B cell (primary cell): ENCODE results near the gene PLCD4. TPM values are rescaled to one million over a fixed set of nuclear protein-coding genes. Genes with fewer than 3 reads are reported as not detected.
A peak's percentile ranks its signal among the peaks of the same experiment; 100 is the strongest.

ENCODE experiments used
- ATAC-seq: fragments of 200-7000 bp; cut with Tn5 transposase; one replicate; pipeline ENCODE4 v1.10.0; 2021; ENCODE audit warnings: low read depth, mild to moderate bottlenecking, moderate number of reproducible peaks, moderate library complexity
- CTCF ChIA-PET: fragments of 350-600 bp; sonication (Branson Sonifier 250); formaldehyde crosslinking; loops from one replicate; lab custom pipeline; 2021; ENCODE audit warnings: antibody characterized with exemption, inconsistent platforms; lab: Charles Lee
- POLR2A ChIA-PET: fragments of 350-600 bp; sonication (Branson Sonifier 250); formaldehyde crosslinking; loops from one replicate; lab custom pipeline; 2021; ENCODE audit warnings: antibody characterized with exemption; lab: Charles Lee
- DNase-seq: peaks from one replicate; pipeline ENCODE4 v3.0.0; 2013
- H2AFZ ChIP-seq: 2 replicates; pipeline ENCODE4 v1.6.1; 2012; ENCODE audit warnings: mild to moderate bottlenecking, low read depth, low read length; ENCODE audit not compliant: insufficient read depth, poor library complexity, severe bottlenecking
- H3K27ac ChIP-seq, 2 donors: 1 replicate in 1 of 2; 2 replicates in 1 of 2; pipeline ENCODE4 v1.5.1; 2012 to 2013; ENCODE audit warnings: low read length in 2 of 2, mild to moderate bottlenecking in 2 of 2, moderate library complexity in 1 of 2
- H3K27me3 ChIP-seq, 4 experiments: fragments of 200-600 bp in 1 of 4; sonication (generic) in 1 of 4; replicated peaks in 1 of 4; 1 replicate in 2 of 4; 2 replicates in 2 of 4; pipeline versions ENCODE4 v1.6.1 to v1.7.0; 2013 to 2016; ENCODE audit warnings: low read length in 3 of 4, mild to moderate bottlenecking in 2 of 4, mixed read lengths in 1 of 4, moderate library complexity in 1 of 4; ENCODE audit not compliant: insufficient read depth in 4 of 4, control insufficient read depth in 3 of 4; ENCODE audit errors: control extremely low read depth in 1 of 4
- H3K36me3 ChIP-seq, 2 experiments: replicated peaks in 1 of 2; 1 replicate in 1 of 2; 2 replicates in 1 of 2; pipeline versions ENCODE4 v1.6.1 to v1.7.1; 2013; ENCODE audit warnings: low read length in 1 of 2; ENCODE audit not compliant: insufficient read depth in 2 of 2, control insufficient read depth in 1 of 2; ENCODE audit errors: control extremely low read depth in 1 of 2, extremely low read depth in 1 of 2
- H3K4me1 ChIP-seq, 2 donors: fragments of 200-600 bp in 1 of 2; sonication (generic) in 1 of 2; 1 replicate in 1 of 2; 2 replicates in 1 of 2; pipeline versions ENCODE4 v1.5.1 to v1.6.1; 2013 to 2017; ENCODE audit warnings: low read length in 2 of 2; ENCODE audit not compliant: control insufficient read depth in 2 of 2, insufficient read depth in 2 of 2
- H3K4me2 ChIP-seq: replicated peaks from 2 replicates; pipeline ENCODE3; 2012; ENCODE audit warnings: mild to moderate bottlenecking, low read depth, low read length; ENCODE audit not compliant: poor library complexity, severe bottlenecking
- H3K4me3 ChIP-seq, 5 experiments: fragments of 200-600 bp in 1 of 5; sonication (generic) in 1 of 5; 1 replicate in 3 of 5; 2 replicates in 2 of 5; pipeline versions ENCODE4 v1.5.1 to v1.7.0; 2011 to 2016; ENCODE audit warnings: low read length in 4 of 5, mild to moderate bottlenecking in 4 of 5, low read depth in 2 of 5, control low read depth in 1 of 5, moderate library complexity in 1 of 5; ENCODE audit not compliant: insufficient read depth in 1 of 5; ENCODE audit errors: control extremely low read depth in 1 of 5, extremely low read depth in 1 of 5
- H3K79me2 ChIP-seq: fragments of 200-600 bp; sonication (generic); one replicate; pipeline ENCODE4 v1.6.0; 2016; ENCODE audit warnings: low read length; ENCODE audit not compliant: control insufficient read depth, insufficient read depth
- H3K9ac ChIP-seq: fragments of 200-600 bp; sonication (generic); 2 replicates; pipeline ENCODE4 v1.6.1; 2017; ENCODE audit warnings: mild to moderate bottlenecking, low read length, moderate library complexity
- H3K9me3 ChIP-seq, 3 donors: one replicate each; pipeline versions ENCODE4 v1.6.1 to v1.7.1; 2013; ENCODE audit warnings: low read length in 2 of 3; ENCODE audit not compliant: control insufficient read depth in 2 of 3, insufficient read depth in 1 of 3; ENCODE audit errors: control extremely low read depth in 1 of 3
- H4K20me1 ChIP-seq: 2 replicates; pipeline ENCODE4 v1.6.0; 2012; ENCODE audit warnings: mild to moderate bottlenecking, low read length; ENCODE audit not compliant: insufficient read depth, control insufficient read depth, poor library complexity, severe bottlenecking
- H3K27ac Mint-ChIP-seq: one replicate; pipeline ENCODE4 v1.8.0; 2021; ENCODE audit warnings: mixed read lengths
- H3K27me3 Mint-ChIP-seq: one replicate; pipeline ENCODE4 v1.8.0; 2021; ENCODE audit warnings: mixed read lengths
- H3K4me1 Mint-ChIP-seq: one replicate; pipeline ENCODE4 v1.8.0; 2021; ENCODE audit warnings: mixed read lengths
- H3K4me3 Mint-ChIP-seq: one replicate; pipeline ENCODE4 v1.8.0; 2021; ENCODE audit warnings: mixed read lengths
- H3K9me3 Mint-ChIP-seq: one replicate; pipeline ENCODE4 v1.8.0; 2022; ENCODE audit warnings: mixed read lengths; ENCODE audit not compliant: insufficient read depth
- EZH2 ChIP-seq: IDR thresholded peaks from 2 replicates; pipeline ENCODE4 v1.6.1; 2012; ENCODE audit warnings: borderline replicate concordance, low read depth, mild to moderate bottlenecking, moderate library complexity, low read length; ENCODE audit not compliant: insufficient read depth, poor library complexity, severe bottlenecking
- WGBS: methylation state at CpG from one replicate; pipeline ENCODE4 v1.1.5; 2013; ENCODE audit warnings: missing lambda C conversion rate; ENCODE audit not compliant: insufficient coverage; 5-methylcytosine and 5-hydroxymethylcytosine counted together
- intact Hi-C: fragments of 100-400 bp; cut with micrococcal nuclease; formaldehyde crosslinking; loops from one replicate; pipeline ENCODE4 v1.10.0; 2022
- polyA plus RNA-seq: library from polyadenylated mRNA; depleted of rRNA; stranded (reverse); fragments of >200 nt; gene quantifications from 2 replicates; pipeline ENCODE4 v1.2.3, GENCODE V29; 2012
- total RNA-seq, 2 donors: library from RNA; stranded (reverse); fragments of 120-200 nt in 1 of 2; gene quantifications; 1 replicate in 1 of 2; 2 replicates in 1 of 2; pipeline versions ENCODE4 v1.2.3 to v1.2.4, GENCODE V29; 2013 to 2022
- TF ChIP-seq, protein P1 (sequence below): fragments of 200-600 bp; IDR thresholded peaks from one replicate; pipeline ENCODE4 v1.8.0; 2022; ENCODE audit warnings: antibody characterized with exemption, mild to moderate bottlenecking

PLCD4 gene
- total and polyA plus RNA-seq, 2 donors (not counting 1 experiment from before 2014, with no cell fraction given), result 0.25 to 0.62 TPM

DNA sequence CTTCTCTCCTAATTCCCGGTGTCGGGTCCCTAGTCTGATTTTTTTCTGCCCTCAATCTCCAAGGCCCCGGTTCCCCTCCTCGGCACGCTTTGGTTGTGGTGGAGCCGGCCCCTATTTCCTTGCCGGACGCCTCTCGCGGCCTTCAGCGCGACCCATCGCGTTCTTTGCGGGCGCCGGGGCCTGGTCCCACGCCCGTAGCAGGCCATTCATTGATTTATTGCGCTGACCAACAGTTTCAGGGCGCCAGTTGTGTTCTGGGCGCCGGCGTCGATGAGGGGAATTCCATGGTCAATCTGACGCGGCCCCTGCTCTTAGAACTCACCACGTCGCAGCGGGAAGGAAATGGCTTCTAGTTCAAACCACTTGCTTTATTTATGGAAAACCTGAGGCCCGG is 38.7 kb upstream of the PLCD4 start:
- POLR2A ChIA-PET, result no interaction called here
- Histone ChIP-seq H2AFZ (peak overlapping the region; percentile 83), H3K27me3 (no peaks in the 10 kb centered on the region), H3K9me3 (no peaks in the 10 kb centered on the region), H3K36me3 (peaks cover 0 to 10% of the 10 kb centered on the region in 2 experiments), H3K9ac (peak overlapping the region; percentile 98), H3K27ac (peak overlapping the region; percentile 93 to 95), H3K4me1 (peaks cover 29 to 31% of the 10 kb centered on the region in 2 donors), H3K4me2 (peak overlapping the region; percentile 94), H3K79me2 (peaks cover 94% of the 10 kb centered on the region), H3K4me3 (peak overlapping the region; percentile 65 to 91 (median 84)), H4K20me1 (no peaks in the 10 kb centered on the region)
- intact Hi-C loops, result loop anchor here (2.0 to 5.0 kb wide), 5 partner anchors 103 to 930 kb away; partner anchors contain the start of genes CNPPD1, GMPPA, NHEJ1 and RNF25
- peaks cover 56% of the 10 kb centered on the region for H3K4me1 Mint-ChIP-seq
- DNase-seq (peak; percentile 77), ATAC-seq (no peak)
- CTCF ChIA-PET, result no interaction called here
- H3K9me3 Mint-ChIP-seq, result no peaks in the 10 kb centered on the region
- TF ChIP-seq, protein P1, sequence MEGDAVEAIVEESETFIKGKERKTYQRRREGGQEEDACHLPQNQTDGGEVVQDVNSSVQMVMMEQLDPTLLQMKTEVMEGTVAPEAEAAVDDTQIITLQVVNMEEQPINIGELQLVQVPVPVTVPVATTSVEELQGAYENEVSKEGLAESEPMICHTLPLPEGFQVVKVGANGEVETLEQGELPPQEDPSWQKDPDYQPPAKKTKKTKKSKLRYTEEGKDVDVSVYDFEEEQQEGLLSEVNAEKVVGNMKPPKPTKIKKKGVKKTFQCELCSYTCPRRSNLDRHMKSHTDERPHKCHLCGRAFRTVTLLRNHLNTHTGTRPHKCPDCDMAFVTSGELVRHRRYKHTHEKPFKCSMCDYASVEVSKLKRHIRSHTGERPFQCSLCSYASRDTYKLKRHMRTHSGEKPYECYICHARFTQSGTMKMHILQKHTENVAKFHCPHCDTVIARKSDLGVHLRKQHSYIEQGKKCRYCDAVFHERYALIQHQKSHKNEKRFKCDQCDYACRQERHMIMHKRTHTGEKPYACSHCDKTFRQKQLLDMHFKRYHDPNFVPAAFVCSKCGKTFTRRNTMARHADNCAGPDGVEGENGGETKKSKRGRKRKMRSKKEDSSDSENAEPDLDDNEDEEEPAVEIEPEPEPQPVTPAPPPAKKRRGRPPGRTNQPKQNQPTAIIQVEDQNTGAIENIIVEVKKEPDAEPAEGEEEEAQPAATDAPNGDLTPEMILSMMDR, result no peak
- no peak for TF ChIP-seq EZH2
- peak overlapping the region; percentile 96 for H3K4me3 Mint-ChIP-seq
- peak overlapping the region; percentile 100 for H3K27ac Mint-ChIP-seq
- WGBS, result 0% methylated on average over 25 of the region's 31 CpGs
- H3K27me3 Mint-ChIP-seq, result no peaks in the 10 kb centered on the region

DNA sequence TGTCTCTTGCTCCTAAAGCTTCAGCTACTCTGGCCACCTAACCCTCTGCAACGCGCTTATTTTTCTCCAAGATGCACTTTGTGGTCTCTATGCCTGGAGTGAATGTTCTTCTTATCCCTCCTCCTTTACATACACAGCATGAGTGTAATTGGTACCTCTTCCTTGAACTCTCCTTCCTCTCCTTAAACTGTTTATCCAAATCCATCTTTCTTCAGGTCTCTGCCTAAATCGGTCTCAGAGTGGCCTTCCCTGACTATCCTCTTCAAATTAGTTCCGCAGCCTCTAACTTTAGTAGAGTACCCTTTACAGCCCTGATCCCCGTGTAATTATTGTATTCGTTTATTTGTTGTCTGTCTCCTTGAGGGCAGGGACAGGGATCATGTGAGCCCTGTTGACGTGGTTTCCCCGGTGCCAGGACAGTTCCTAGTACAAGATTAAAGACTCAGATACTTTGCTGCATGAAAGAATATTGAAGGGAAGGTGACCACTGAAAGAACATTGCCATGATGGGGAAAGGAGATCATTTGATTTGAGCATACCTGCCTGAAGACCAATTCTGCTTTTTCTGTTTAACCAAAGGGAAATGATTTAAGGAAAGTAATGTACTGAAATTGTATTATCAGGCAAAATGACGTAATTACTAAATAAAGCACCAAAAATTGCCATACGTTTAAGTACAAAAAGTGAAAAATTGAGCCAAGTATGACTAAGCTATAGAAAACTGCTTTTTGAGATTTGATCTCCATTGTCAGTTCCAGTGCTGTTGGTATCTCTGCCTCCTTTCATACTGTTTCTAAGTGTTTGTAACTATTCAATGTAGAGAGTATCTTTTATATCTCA is 37.8 kb upstream of the PLCD4 start:
- intact Hi-C loops, result loop anchor here (2.0 to 5.0 kb wide), 5 partner anchors 102 to 929 kb away; partner anchors contain the start of genes CNPPD1, GMPPA, NHEJ1 and RNF25
- H3K4me1 Mint-ChIP-seq, result peaks cover 56% of the 10 kb centered on the region
- POLR2A ChIA-PET, result no interaction called here

More for the DNA sequence above, 37.8 kb upstream of the PLCD4 start:
- DNase-seq, result peak; percentile 47
- no peaks in the 10 kb centered on the region for H3K9me3 ChIP-seq
- no peaks in the 10 kb centered on the region for H3K27me3 ChIP-seq
- peak overlapping the region; percentile 93 to 95 for H3K27ac ChIP-seq
- H3K9ac ChIP-seq, result peak overlapping the region; percentile 98
- Mint-ChIP-seq H3K27ac (peak overlapping the region; percentile 100), H3K4me3 (peak overlapping the region; percentile 96), H3K9me3 (no peaks in the 10 kb centered on the region), H3K27me3 (no peaks in the 10 kb centered on the region)
- peaks cover 29 to 31% of the 10 kb centered on the region in 2 donors for H3K4me1 ChIP-seq
- ATAC-seq, result no peak
- TF ChIP-seq, protein P1, result no peak
- no peak for TF ChIP-seq EZH2
- H3K4me3 ChIP-seq, result peak overlapping the region; percentile 65 to 91 (median 84)
- WGBS, result 0% methylated on average over 5 of the region's 10 CpGs
- H3K4me2 ChIP-seq, result peak overlapping the region; percentile 94
- CTCF ChIA-PET, result interaction anchor here (0.9 kb wide), 1 partner anchor 90 kb away, joined by 3 read pairs; the partner anchor contains the start of genes BCS1L and ZNF142
- H3K36me3 ChIP-seq, result peaks cover 0 to 14% of the 10 kb centered on the region in 2 experiments
- peak overlapping the region; percentile 83 for H2AFZ ChIP-seq
- peaks cover 95% of the 10 kb centered on the region for H3K79me2 ChIP-seq
- H4K20me1 ChIP-seq, result no peaks in the 10 kb centered on the region
